Osteoblast (primary cell): ENCODE measurements around the gene MSRB1. TPM values are rescaled to one million over a fixed set of nuclear protein-coding genes. Genes with fewer than 3 reads are reported as not detected.

ENCODE experiments used
- DNase-seq: peaks from one replicate; pipeline ENCODE4 v3.0.0; 2011; ENCODE audit warnings: low spot score, mixed read lengths; ENCODE audit not compliant: insufficient read length; ENCODE audit errors: missing footprints
- H2AFZ ChIP-seq: 2 replicates; pipeline ENCODE4 v1.6.0; 2011; ENCODE audit warnings: mild to moderate bottlenecking, low read length
- H3K27ac ChIP-seq: 2 replicates; pipeline ENCODE4 v1.5.1; 2011; ENCODE audit warnings: mild to moderate bottlenecking, low read depth, low read length, moderate library complexity
- H3K27me3 ChIP-seq: 2 replicates; pipeline ENCODE4 v1.6.0; 2012; ENCODE audit warnings: mild to moderate bottlenecking, control low read depth, inconsistent platforms, low read length, moderate library complexity; ENCODE audit not compliant: insufficient read depth
- H3K36me3 ChIP-seq: 2 replicates; pipeline ENCODE4 v1.5.1; 2011; ENCODE audit warnings: mild to moderate bottlenecking, low read length, control low read depth, moderate library complexity; ENCODE audit not compliant: insufficient read depth
- H3K4me1 ChIP-seq: 2 replicates; pipeline ENCODE4 v1.5.1; 2011; ENCODE audit warnings: mild to moderate bottlenecking, low read length, control low read depth, moderate library complexity; ENCODE audit not compliant: insufficient read depth
- H3K4me2 ChIP-seq: 2 replicates; pipeline ENCODE4 v1.6.0; 2011; ENCODE audit warnings: mild to moderate bottlenecking, low read length; ENCODE audit not compliant: insufficient read depth
- H3K4me3 ChIP-seq: fragments of 200-600 bp; sonication (generic); 3 replicates; pipeline ENCODE4 v1.5.1; 2012; ENCODE audit warnings: mild to moderate bottlenecking, low read length, inconsistent platforms; ENCODE audit not compliant: insufficient read depth
- H3K79me2 ChIP-seq: 2 replicates; pipeline ENCODE4 v1.6.0; 2012; ENCODE audit warnings: mild to moderate bottlenecking, low read length, control low read depth, inconsistent platforms; ENCODE audit not compliant: insufficient read depth
- H3K9me3 ChIP-seq: 2 replicates; pipeline ENCODE4 v1.5.1; 2011; ENCODE audit warnings: low read depth, low read length, control low read depth
- H4K20me1 ChIP-seq: 2 replicates; pipeline ENCODE4 v1.6.0; 2012; ENCODE audit warnings: mild to moderate bottlenecking, low read length, control low read depth; ENCODE audit not compliant: insufficient read depth
- CTCF ChIP-seq: IDR thresholded peaks from 2 replicates; pipeline ENCODE4 v1.5.1; 2011; ENCODE audit warnings: mild to moderate bottlenecking, low read depth, low read length, moderate library complexity; ENCODE audit errors: extremely low read depth
- total RNA-seq: library from RNA; depleted of rRNA; stranded (reverse); fragments of >200 nt; gene quantifications from 2 replicates; pipeline ENCODE4 v1.2.3, GENCODE V29; 2012

MSRB1 gene
- total RNA-seq, 1 donor = 18.1 TPM

DNA sequence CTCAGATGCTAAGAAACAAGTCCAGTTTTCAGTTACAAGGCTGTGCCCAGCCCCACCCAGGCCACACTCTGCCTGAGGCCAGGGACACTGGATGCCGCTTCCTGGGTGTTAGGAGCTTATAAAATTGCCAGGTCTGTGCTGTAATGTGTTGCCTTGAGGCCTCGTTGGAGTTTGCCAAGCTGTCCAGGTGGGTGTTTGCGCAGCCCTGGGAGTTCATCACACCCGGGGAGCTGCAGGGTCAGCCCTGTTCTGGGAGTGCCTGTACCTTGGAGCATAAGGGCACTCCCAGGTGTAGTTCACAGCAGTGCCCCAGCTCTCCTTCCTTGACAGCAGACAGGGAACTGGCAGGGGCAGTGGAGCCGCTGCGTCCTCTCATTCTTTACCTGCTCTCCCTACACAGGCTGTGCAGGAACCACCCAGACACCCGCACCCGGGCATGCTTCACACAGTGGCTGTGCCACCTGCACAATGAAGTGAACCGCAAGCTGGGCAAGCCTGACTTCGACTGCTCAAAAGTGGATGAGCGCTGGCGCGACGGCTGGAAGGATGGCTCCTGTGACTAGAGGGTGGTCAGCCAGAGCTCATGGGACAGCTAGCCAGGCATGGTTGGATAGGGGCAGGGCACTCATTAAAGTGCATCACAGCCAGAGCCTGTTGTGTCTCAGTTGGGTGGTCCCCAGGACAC lies 42.6 kb upstream of the MSRB1 start:
- no peak for TF ChIP-seq CTCF
- H3K27me3 ChIP-seq = peaks cover 43% of the 10 kb centered on the region
- H3K79me2 ChIP-seq = peaks cover 12% of the 10 kb centered on the region
- H3K9me3 ChIP-seq = no peaks in the 10 kb centered on the region
- no peak overlapping the region for H3K27ac ChIP-seq
- peak overlapping the region; percentile 95 for H3K4me2 ChIP-seq
- H3K4me1 ChIP-seq = peaks cover 10% of the 10 kb centered on the region
- H2AFZ ChIP-seq = no peak overlapping the region
- peaks cover 9% of the 10 kb centered on the region for H4K20me1 ChIP-seq
- DNase-seq = no peak
- H3K4me3 ChIP-seq = peak overlapping the region; percentile 85
- H3K36me3 ChIP-seq = peaks cover 11% of the 10 kb centered on the region

DNA sequence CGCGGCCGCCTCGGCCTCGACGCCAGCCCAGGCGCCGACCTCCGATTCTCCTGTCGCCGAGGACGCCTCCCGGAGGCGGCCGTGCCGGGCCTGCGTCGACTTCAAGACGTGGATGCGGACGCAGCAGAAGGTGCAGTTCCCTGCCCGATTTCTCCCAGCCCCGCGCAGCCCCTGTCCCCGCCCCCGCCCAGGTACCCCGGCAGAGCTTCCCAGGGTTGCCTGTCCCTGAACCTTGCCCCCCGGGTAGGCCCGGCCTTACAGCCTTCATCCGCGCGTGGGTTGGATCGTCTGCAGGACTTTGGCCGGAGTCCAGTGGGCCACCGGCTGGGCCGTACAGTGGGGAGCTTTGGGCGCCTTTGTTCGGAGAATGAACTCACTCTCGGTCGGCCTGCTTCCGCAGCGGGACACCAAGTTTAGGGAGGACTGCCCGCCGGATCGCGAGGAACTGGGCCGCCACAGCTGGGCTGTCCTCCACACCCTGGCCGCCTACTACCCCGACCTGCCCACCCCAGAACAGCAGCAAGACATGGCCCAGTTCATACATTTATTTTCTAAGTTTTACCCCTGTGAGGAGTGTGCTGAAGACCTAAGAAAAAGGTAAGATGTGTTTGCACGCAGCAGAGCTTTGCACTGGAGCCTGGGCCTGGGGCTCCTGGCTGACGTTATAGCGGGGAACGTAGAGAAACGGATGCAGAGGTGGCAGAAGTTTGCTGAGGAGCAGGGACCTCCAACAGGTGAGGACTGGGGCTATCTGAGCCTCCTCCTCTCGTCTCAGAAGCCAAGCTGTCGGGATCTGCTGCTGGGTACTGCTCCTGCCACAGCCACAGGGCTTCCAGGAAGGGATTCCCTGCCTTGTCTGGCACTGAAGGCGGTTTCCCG lies 41.6 kb upstream of the MSRB1 start:
- no peak overlapping the region for H3K27ac ChIP-seq
- peaks cover 11% of the 10 kb centered on the region for H3K36me3 ChIP-seq
- peaks cover 12% of the 10 kb centered on the region for H3K79me2 ChIP-seq
- H2AFZ ChIP-seq = peak overlapping the region; percentile 62
- no peak for TF ChIP-seq CTCF
- H3K4me3 ChIP-seq = peak overlapping the region; percentile 85
- H3K4me2 ChIP-seq = peak overlapping the region; percentile 95
- H3K9me3 ChIP-seq = no peaks in the 10 kb centered on the region
- H3K4me1 ChIP-seq = peaks cover 10% of the 10 kb centered on the region
- peak; percentile 93 for DNase-seq
- peaks cover 14% of the 10 kb centered on the region for H4K20me1 ChIP-seq
- peaks cover 48% of the 10 kb centered on the region for H3K27me3 ChIP-seq

DNA sequence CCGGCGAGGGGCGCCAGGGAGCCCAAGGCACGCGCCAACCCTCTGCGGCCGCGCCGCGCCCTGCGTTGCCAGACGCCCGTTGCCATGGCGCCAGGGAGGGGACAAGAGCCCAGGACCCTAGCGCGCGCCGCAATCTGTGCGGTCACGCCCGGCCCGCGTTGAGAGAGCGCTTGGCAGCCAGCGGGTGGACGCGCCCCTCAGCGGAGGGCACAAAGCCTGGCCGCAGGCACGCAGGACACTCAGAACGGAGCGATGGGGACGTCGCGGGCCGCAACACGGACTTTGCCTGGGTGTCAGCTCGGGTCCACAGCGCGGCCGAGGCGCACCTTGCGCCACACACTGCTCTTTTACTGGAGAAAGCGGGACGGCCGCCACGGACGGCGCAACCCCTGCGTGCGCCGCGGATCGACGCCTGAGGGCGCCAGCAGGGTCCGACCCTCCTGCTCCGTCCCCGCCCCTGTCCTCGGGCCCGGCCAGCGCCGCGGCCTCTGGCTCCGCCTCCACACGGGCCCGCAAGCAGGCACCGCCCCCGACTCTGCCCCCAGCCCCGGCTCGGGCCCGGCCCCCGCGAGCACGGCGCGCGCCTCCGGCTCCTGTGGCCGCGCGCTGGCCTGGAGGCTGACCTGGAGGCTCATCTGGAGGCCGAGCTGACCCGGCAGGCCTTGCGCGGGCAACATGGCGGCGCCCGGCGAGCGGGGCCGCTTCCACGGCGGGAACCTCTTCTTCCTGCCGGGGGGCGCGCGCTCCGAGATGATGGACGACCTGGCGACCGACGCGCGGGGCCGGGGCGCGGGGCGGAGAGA lies 40.7 kb upstream of the MSRB1 start, which contains the start of gene GFER:
GFER (plus strand) TSS at position 650 of the 803 bp plus-strand sequence; CDS start at position 676, 26 bp downstream.
- Histone ChIP-seq H3K9me3 (no peaks in the 10 kb centered on the region), H2AFZ (peak within 1 kb of the TSS; percentile 80), H3K4me1 (peaks cover 10% of the 10 kb centered on the region), H4K20me1 (peaks cover 18% of the 10 kb centered on the region), H3K27me3 (peaks cover 42% of the 10 kb centered on the region), H3K79me2 (peaks cover 12% of the 10 kb centered on the region), H3K4me2 (peak within 1 kb of the TSS; percentile 95), H3K36me3 (peaks cover 11% of the 10 kb centered on the region), H3K4me3 (peak within 1 kb of the TSS; percentile 85), H3K27ac (no peak within 1 kb of the TSS)
- TF ChIP-seq CTCF = peak; percentile 10
- DNase-seq = peak; percentile 100
